RCC 7860 (cell line): ENCODE measurements around the gene C10orf90.
"Not testable (repeated sequence)": the region's sequence is repeated elsewhere in the genome, so short reads cannot be mapped to it uniquely, and the experiment has no call there.

Source experiments
- DNase-seq: peaks from one replicate; pipeline ENCODE4 v3.0.0-alpha.2; 2015; ENCODE audit warnings: low spot score
- FAIRE-seq: peaks from 2 replicates; lab custom pipeline; 2012; peaks lifted over from hg19 to GRCh38; lab: Jason Lieb, UNC

The C10orf90 gene

GRCh38 chr10:126398924-126399323 is 271.6 kb downstream of the C10orf90 start:
- DNase-seq: no peak
- no peak for FAIRE-seq

- DNase-seq: no peak
- no peak for FAIRE-seq
These were observed 272.1 kb downstream of the C10orf90 start for GRCh38 chr10:126398383-126398743.

- FAIRE-seq (peak; percentile 99), DNase-seq (peak; percentile 99)
These were observed 272.7 kb downstream of the C10orf90 start for GRCh38 chr10:126397640-126398382.

- DNase-seq: no peak
- FAIRE-seq: no peak
These were observed 273.3 kb downstream of the C10orf90 start for GRCh38 chr10:126397156-126397555.

GRCh38 chr10:126394948-126395347 is 275.5 kb downstream of the C10orf90 start:
- no peak for FAIRE-seq

GRCh38 chr10:126393076-126393475 is 277.4 kb downstream of the C10orf90 start:
- FAIRE-seq (no peak), DNase-seq (no peak)

More at GRCh38 chr10:126394948-126395347, 275.5 kb downstream of the C10orf90 start:
- no peak for DNase-seq

- no peak for FAIRE-seq
- DNase-seq: no peak
These were observed 278.0 kb downstream of the C10orf90 start for GRCh38 chr10:126392469-126392868.

GRCh38 chr10:126392068-126392467 is 278.4 kb downstream of the C10orf90 start:
- no peak for FAIRE-seq

GRCh38 chr10:126391192-126391885 is 279.2 kb downstream of the C10orf90 start:
- no peak for DNase-seq
- FAIRE-seq: no peak

More at GRCh38 chr10:126392068-126392467, 278.4 kb downstream of the C10orf90 start:
- no peak for DNase-seq

GRCh38 chr10:126390324-126390723 is 280.2 kb downstream of the C10orf90 start:
- FAIRE-seq (no peak), DNase-seq (no peak)

GRCh38 chr10:126387931-126388911 is 282.3 kb downstream of the C10orf90 start, which contains the start of gene ADAM12:
Gene ADAM12 (minus strand): TSS chr10:126388477. CDS start chr10:126388145, 332 bp downstream.
- peak; percentile 42 for DNase-seq
- FAIRE-seq: no peak

GRCh38 chr10:126387041-126387921 is 283.2 kb downstream of the C10orf90 start:
- DNase-seq (peak; percentile 83), FAIRE-seq (peak; percentile 79)

GRCh38 chr10:126384269-126384873 is 286.1 kb downstream of the C10orf90 start:
- peak; percentile 99 for DNase-seq
- peak; percentile 97 for FAIRE-seq

GRCh38 chr10:126380352-126381076 is 290.0 kb downstream of the C10orf90 start:
- no peak for DNase-seq
- FAIRE-seq: no peak

GRCh38 chr10:126379166-126379565 is 291.3 kb downstream of the C10orf90 start:
- DNase-seq, FAIRE-seq: not testable (repeated sequence)

GRCh38 chr10:126376956-126377355 is 293.5 kb downstream of the C10orf90 start:
- FAIRE-seq: peak; percentile 93
- peak; percentile 90 for DNase-seq

- DNase-seq (no peak), FAIRE-seq (peak; percentile 57)
These were observed 294.5 kb downstream of the C10orf90 start for GRCh38 chr10:126375926-126376554.

- FAIRE-seq (no peak), DNase-seq (no peak)
These were observed 295.2 kb downstream of the C10orf90 start for GRCh38 chr10:126375299-126375698.
